LNCAP (cell line): ENCODE results near the gene SGCA.
A peak's percentile ranks its signal among the peaks of the same experiment; 100 is the strongest.

ENCODE experiments used
- TF ChIP-seq, protein P1 (sequence below): fragments of 450-650 bp; IDR thresholded peaks from 2 replicates; pipeline ENCODE4 v1.5.1; 2017; ENCODE audit warnings: mild to moderate bottlenecking

Gene SGCA

GRCh38 chr17:50152736-50153135, 13.1 kb upstream of the SGCA start:
- TF ChIP-seq, protein P1, sequence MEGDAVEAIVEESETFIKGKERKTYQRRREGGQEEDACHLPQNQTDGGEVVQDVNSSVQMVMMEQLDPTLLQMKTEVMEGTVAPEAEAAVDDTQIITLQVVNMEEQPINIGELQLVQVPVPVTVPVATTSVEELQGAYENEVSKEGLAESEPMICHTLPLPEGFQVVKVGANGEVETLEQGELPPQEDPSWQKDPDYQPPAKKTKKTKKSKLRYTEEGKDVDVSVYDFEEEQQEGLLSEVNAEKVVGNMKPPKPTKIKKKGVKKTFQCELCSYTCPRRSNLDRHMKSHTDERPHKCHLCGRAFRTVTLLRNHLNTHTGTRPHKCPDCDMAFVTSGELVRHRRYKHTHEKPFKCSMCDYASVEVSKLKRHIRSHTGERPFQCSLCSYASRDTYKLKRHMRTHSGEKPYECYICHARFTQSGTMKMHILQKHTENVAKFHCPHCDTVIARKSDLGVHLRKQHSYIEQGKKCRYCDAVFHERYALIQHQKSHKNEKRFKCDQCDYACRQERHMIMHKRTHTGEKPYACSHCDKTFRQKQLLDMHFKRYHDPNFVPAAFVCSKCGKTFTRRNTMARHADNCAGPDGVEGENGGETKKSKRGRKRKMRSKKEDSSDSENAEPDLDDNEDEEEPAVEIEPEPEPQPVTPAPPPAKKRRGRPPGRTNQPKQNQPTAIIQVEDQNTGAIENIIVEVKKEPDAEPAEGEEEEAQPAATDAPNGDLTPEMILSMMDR: no peak

- TF ChIP-seq, protein P1: no peak
Measured at GRCh38 chr17:50153650-50154575, 11.9 kb upstream of the SGCA start.

GRCh38 chr17:50154604-50155003, 11.2 kb upstream of the SGCA start:
- TF ChIP-seq, protein P1: no peak

DNA sequence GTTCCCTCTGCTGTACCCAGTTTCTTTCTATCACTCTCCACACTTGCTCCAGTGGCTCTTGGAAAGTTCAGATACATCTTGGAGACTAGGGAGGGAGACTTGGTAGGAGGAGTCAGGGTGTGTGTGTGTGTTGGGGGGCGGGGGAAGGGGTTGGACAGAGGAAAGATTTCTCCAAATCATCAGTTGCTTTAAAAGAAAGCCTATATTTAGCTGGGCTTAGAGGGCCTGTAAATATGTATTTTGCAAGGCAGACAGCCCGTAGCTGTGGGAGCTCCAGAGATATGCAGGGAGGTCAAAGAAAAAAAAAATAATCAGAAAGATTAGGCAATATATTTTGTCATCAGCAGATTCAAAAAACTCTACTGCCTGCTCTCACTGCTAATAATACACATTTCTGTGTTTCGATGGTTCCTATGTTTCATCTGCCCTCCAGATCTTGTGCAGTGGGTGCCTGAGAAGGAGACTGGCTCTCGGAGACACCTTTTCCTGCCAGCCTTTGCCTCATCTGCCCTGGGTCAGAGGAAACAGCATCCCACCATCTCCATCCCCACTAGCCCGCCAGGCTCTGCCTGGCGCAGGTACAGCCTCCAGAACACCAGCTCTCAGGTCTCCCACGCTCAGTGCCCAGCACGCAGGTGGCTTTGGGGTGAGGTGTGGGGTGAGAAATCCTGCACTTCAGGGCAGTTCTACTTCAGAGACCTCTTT, 10.5 kb upstream of the SGCA start:
- TF ChIP-seq, protein P1: no peak

- TF ChIP-seq, protein P1: no peak
Measured at GRCh38 chr17:50157891-50158290, 7.9 kb upstream of the SGCA start.

GRCh38 chr17:50161023-50161910, 4.5 kb upstream of the SGCA start:
- TF ChIP-seq, protein P1: peak; percentile 96

DNA sequence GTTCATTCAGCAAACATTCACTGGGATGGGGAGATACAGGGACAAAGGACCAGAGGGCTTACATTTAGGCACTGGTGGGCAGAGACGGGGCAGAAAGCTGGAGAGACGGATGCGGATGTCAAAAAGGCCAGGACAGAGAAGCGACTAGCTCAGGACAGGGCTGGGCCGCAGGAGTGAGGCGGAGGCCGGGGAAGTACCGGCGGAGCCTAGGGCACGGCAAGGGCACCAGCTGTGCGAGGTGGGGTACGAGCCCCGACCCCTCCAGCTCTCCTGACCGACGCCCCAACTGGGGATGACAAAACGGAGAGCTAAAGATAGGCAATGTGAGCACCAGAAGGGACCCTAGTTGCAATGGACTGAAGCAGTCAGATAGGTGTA, 3.9 kb upstream of the SGCA start:
- TF ChIP-seq, protein P1: no peak
